IMR-90 (cell line): ENCODE measurements around the gene STX4.

Source experiments
- BHLHE40 ChIP-seq: fragments of 150-350 bp; IDR thresholded peaks from 2 replicates; pipeline ENCODE4 v1.6.1; 2016; ENCODE audit warnings: mild to moderate bottlenecking, low read depth, low read length
- CHD1 ChIP-seq: IDR thresholded peaks from 2 replicates; pipeline ENCODE4 v1.6.1; 2012; ENCODE audit warnings: low read depth, low read length, improper control_type of control experiment
- ELK1 ChIP-seq: fragments of 150-350 bp; IDR thresholded peaks from 2 replicates; pipeline ENCODE4 v1.6.1; 2016; ENCODE audit warnings: low read depth, mild to moderate bottlenecking, low read length, moderate library complexity, borderline replicate concordance
- FOS ChIP-seq: fragments of 150-350 bp; IDR thresholded peaks from 2 replicates; pipeline ENCODE4 v1.6.1; 2016; ENCODE audit warnings: low read depth, low read length
- MAFK ChIP-seq: IDR thresholded peaks from 2 replicates; pipeline ENCODE4 v1.6.1; 2012; ENCODE audit warnings: low read depth, low read length, improper control_type of control experiment
- MAZ ChIP-seq: IDR thresholded peaks from 2 replicates; pipeline ENCODE4 v1.6.1; 2012; ENCODE audit warnings: low read depth, mild to moderate bottlenecking, low read length, improper control_type of control experiment, moderate library complexity, borderline replicate concordance
- POLR2A ChIP-seq: IDR thresholded peaks from 2 replicates; pipeline ENCODE4 v1.6.1; 2012; ENCODE audit warnings: mild to moderate bottlenecking, low read depth, low read length
- RAD21 ChIP-seq: IDR thresholded peaks from 2 replicates; pipeline ENCODE4 v1.6.1; 2012; ENCODE audit warnings: low read length, improper control_type of control experiment
- RCOR1 ChIP-seq: IDR thresholded peaks from 2 replicates; pipeline ENCODE4 v1.6.1; 2012; ENCODE audit warnings: mild to moderate bottlenecking, low read length, improper control_type of control experiment; ENCODE audit not compliant: insufficient replicate concordance
- RFX5 ChIP-seq: IDR thresholded peaks from 2 replicates; pipeline ENCODE4 v1.8.0; 2012; ENCODE audit warnings: low read depth, mild to moderate bottlenecking, low read length, moderate library complexity
- SMC3 ChIP-seq: fragments of 150-350 bp; IDR thresholded peaks from 2 replicates; pipeline ENCODE4 v1.6.1; 2016; ENCODE audit warnings: low read depth, mild to moderate bottlenecking, antibody characterized with exemption, low read length, moderate library complexity
- TF ChIP-seq, protein P1 (sequence below): conservative IDR thresholded peaks from 2 replicates; pipeline ENCODE4 v1.5.1; 2012; ENCODE audit warnings: mild to moderate bottlenecking, low read depth, low read length, improper control_type of control experiment

DNA sequence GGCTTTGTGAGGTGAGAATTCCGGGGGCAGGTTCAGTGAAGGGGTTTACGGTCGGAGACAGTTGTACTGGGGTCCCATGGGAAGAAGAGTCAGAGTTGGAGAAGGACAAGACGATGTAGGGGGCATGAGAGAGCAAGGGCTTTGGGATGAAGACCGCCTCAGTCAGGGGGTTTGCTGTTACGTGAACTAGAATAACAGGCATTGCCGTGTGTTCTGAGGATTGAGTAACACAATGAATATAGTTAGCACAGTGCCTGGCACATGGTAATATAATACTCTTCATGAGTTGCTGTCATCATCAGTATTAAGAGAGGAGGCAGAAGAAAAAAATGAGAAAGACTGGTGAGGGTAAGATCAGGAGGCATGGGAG lies 41.4 kb downstream of the STX4 start:
- TF ChIP-seq, protein P1, sequence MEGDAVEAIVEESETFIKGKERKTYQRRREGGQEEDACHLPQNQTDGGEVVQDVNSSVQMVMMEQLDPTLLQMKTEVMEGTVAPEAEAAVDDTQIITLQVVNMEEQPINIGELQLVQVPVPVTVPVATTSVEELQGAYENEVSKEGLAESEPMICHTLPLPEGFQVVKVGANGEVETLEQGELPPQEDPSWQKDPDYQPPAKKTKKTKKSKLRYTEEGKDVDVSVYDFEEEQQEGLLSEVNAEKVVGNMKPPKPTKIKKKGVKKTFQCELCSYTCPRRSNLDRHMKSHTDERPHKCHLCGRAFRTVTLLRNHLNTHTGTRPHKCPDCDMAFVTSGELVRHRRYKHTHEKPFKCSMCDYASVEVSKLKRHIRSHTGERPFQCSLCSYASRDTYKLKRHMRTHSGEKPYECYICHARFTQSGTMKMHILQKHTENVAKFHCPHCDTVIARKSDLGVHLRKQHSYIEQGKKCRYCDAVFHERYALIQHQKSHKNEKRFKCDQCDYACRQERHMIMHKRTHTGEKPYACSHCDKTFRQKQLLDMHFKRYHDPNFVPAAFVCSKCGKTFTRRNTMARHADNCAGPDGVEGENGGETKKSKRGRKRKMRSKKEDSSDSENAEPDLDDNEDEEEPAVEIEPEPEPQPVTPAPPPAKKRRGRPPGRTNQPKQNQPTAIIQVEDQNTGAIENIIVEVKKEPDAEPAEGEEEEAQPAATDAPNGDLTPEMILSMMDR, result no peak
- TF ChIP-seq RAD21 (no peak), RCOR1 (no peak), POLR2A (no peak), MAFK (no peak), RFX5 (no peak), MAZ (no peak), ELK1 (no peak), BHLHE40 (no peak), SMC3 (no peak), FOS (no peak), CHD1 (no peak)
